Activated naive CD4-positive, alpha-beta T cell treated with anti-CD3 and anti-CD28 coated beads, Interleukin-2, amount 10 ng/mL, durations not matched to agents 7 days and 5 days (primary cell): ENCODE results near the gene OR2AG1.

Source experiments
- CTCF ChIA-PET: fragments of 350-600 bp; sonication (Branson Sonifier 250); formaldehyde crosslinking; loops from one replicate; lab custom pipeline; 2021; ENCODE audit warnings: antibody characterized with exemption; lab: Charles Lee
- DNase-seq: peaks from one replicate; pipeline ENCODE4 v3.0.0-alpha.2; 2020
- H3K27ac Mint-ChIP-seq: one replicate; pipeline ENCODE4 v1.8.0; 2021; ENCODE audit warnings: mild to moderate bottlenecking, moderate library complexity, mixed read lengths
- H3K27me3 Mint-ChIP-seq: one replicate; pipeline ENCODE4 v1.8.0; 2021; ENCODE audit warnings: mild to moderate bottlenecking, mixed read lengths
- H3K36me3 Mint-ChIP-seq: one replicate; pipeline ENCODE4 v1.8.0; 2021; ENCODE audit warnings: mixed read lengths
- H3K4me1 Mint-ChIP-seq: one replicate; pipeline ENCODE4 v1.8.0; 2021; ENCODE audit warnings: mixed read lengths
- H3K4me3 Mint-ChIP-seq: one replicate; pipeline ENCODE4 v1.8.0; 2021; ENCODE audit warnings: mild to moderate bottlenecking, moderate library complexity, mixed read lengths
- H3K9me3 Mint-ChIP-seq: one replicate; pipeline ENCODE4 v1.8.0; 2021; ENCODE audit warnings: mixed read lengths

Gene OR2AG1

GRCh38 chr11:6817694-6818093 is 34.9 kb downstream of the OR2AG1 start:
- H3K36me3 Mint-ChIP-seq, result no peaks in the 10 kb centered on the region
- CTCF ChIA-PET, result interaction anchor here (0.9 kb wide), 1 partner anchor 62 kb away, joined by 3 read pairs; no protein-coding TSS in a partner anchor
- H3K27me3 Mint-ChIP-seq, result peaks cover 15% of the 10 kb centered on the region
- no peak overlapping the region for H3K27ac Mint-ChIP-seq
- no peak overlapping the region for H3K4me3 Mint-ChIP-seq
- no peaks in the 10 kb centered on the region for H3K4me1 Mint-ChIP-seq
- H3K9me3 Mint-ChIP-seq, result no peaks in the 10 kb centered on the region
- no peak for DNase-seq

DNA sequence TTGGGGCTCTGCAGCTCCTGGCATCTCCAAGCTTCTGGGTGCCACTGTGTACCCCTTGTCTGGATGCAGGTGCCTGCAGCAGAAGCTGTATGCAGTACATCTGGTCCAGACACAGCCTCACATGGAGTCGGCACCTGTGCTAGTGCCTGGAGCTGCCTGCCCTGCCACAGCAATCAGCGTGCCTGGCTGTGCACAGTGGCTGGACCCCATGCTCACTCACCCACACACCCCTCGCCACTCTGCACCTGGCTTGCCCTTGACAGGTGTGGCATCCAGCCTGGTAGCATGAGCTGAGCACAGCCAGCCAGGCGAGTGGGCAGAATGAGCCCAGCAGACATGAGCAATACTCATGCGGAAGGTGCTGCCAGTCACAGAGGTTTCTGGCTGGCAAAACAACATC is 36.1 kb downstream of the OR2AG1 start:
- no peaks in the 10 kb centered on the region for H3K36me3 Mint-ChIP-seq
- H3K4me3 Mint-ChIP-seq, result no peak overlapping the region
- H3K4me1 Mint-ChIP-seq, result no peaks in the 10 kb centered on the region
- DNase-seq, result no peak
- H3K27ac Mint-ChIP-seq, result no peak overlapping the region
- H3K27me3 Mint-ChIP-seq, result peaks cover 7% of the 10 kb centered on the region
- no peaks in the 10 kb centered on the region for H3K9me3 Mint-ChIP-seq
- CTCF ChIA-PET, result interaction anchor here (0.6 kb wide), 1 partner anchor 10 kb away, joined by 3 read pairs; no protein-coding TSS in a partner anchor

DNA sequence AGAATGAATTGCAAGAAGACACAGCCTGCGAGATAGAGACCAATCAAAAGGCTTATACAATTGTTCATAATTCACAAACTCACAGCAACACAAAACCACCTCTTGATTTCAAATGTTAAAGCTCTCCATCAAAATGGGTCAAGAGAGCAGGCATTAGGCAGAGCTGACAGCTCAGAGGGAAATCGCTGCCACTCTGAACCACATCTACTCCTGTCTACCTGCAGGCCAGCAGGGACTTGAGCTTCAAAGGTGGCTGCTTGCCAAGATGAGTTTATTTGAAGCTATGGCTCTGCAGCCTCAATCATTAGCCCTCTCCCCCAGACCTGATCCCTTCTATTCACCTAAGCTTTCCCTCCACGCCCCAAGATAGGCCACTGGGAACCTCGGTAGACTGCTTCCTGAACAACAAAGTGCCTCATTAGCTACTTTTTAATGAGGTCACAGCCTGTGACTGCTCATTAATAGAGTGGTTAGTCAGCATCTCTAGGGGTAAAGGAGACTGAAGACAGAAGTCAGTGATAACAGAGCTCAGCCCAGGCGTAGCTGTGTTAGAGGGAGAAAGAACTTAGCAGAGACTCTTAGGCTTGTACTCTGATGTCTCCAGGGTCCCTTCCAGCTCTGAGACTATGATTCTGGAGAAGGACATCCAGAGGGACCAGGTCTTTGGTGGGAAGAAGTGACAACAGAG is 41.5 kb downstream of the OR2AG1 start:
- CTCF ChIA-PET, result interaction anchor here (3.1 kb wide), 1 partner anchor 12 kb away, joined by 19 read pairs; no protein-coding TSS in a partner anchor
- DNase-seq, result no peak

DNA sequence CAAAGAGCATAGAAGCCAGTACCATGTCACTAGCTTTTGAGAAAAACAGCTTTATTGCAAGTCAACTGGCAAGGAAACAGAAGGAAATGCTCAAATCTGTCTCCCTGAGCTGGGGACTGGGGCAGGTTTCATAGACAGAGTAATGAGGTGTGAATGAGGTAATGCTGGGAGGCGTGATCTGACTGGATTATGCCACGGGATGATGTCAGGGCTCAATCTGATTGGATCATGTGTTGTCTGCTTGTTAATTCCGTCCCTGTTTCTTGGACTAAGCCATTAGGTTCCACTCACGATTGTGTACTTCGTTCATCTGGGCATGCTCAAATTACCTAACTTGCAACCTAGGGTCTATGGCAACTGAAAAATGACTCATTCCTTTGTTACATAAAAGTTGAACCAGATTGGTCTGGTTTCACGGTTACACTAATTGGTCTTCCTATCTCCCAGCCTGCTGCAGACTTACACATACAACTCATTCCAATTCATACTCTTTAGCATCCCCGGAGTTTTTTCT is 42.5 kb downstream of the OR2AG1 start:
- CTCF ChIA-PET, result interaction anchor here (3.1 kb wide), 1 partner anchor 13 kb away, joined by 19 read pairs; no protein-coding TSS in a partner anchor
- no peak for DNase-seq
- Mint-ChIP-seq H3K4me1 (no peaks in the 10 kb centered on the region), H3K9me3 (no peaks in the 10 kb centered on the region), H3K27ac (no peak overlapping the region), H3K36me3 (no peaks in the 10 kb centered on the region), H3K4me3 (no peak overlapping the region), H3K27me3 (no peaks in the 10 kb centered on the region)

More for the DNA sequence above, 41.5 kb downstream of the OR2AG1 start:
- Mint-ChIP-seq H3K36me3 (no peaks in the 10 kb centered on the region), H3K4me1 (no peaks in the 10 kb centered on the region), H3K27me3 (no peaks in the 10 kb centered on the region), H3K9me3 (no peaks in the 10 kb centered on the region), H3K27ac (no peak overlapping the region), H3K4me3 (no peak overlapping the region)

DNA sequence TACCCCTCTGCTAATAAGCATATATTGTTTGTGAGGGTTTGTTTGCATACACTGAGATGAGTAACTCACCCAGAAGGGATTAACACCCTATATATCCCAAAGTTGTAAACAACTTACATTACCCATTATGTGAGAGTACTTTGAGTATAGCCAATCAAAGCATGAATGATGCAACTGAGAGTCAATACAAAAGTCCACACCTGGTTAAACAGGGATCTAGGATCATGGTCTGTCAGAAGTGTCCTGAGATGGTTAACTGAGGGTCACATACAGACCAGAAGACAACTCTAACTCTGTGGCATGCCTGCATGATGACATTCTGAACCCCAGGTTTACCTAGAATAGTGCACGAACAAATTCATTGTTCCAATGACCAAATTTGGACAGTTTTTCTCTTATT is 45.3 kb downstream of the OR2AG1 start:
- H3K27me3 Mint-ChIP-seq, result no peaks in the 10 kb centered on the region
- no peak overlapping the region for H3K4me3 Mint-ChIP-seq
- H3K9me3 Mint-ChIP-seq, result no peaks in the 10 kb centered on the region
- DNase-seq, result no peak
- H3K27ac Mint-ChIP-seq, result no peak overlapping the region
- CTCF ChIA-PET, result no interaction called here
- no peaks in the 10 kb centered on the region for H3K4me1 Mint-ChIP-seq
- H3K36me3 Mint-ChIP-seq, result no peaks in the 10 kb centered on the region

DNA sequence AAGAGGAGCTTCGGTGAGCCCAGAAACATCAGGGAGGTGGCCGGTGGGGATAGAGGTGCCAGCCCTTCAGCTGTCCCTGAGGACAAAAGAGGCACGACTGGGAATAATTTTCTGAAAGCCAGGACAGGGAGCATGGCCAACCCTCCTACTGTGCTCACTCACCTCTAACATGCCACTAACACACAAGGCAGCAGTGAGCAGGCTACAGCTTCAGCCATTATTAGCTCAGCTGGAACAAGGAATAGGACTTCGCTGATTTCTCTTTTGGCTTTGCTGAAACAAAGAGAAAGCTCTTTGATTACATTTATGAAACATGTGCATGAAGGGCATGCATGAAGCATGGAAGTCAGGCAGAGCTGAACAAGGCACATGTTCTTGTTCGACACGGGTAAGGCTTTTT is 50.5 kb downstream of the OR2AG1 start:
- CTCF ChIA-PET, result interaction anchor here (1.2 to 1.4 kb wide), 2 partner anchors 10 to 21 kb away, joined by 3 to 5 read pairs; no protein-coding TSS in a partner anchor
- H3K27ac Mint-ChIP-seq, result no peak overlapping the region

GRCh38 chr11:6834021-6834420 is 51.2 kb downstream of the OR2AG1 start:
- H3K27ac Mint-ChIP-seq, result no peak overlapping the region
- CTCF ChIA-PET, result interaction anchor here (1.4 kb wide), 1 partner anchor 9 kb away, joined by 3 read pairs; no protein-coding TSS in a partner anchor
- H3K36me3 Mint-ChIP-seq, result no peaks in the 10 kb centered on the region
- H3K4me3 Mint-ChIP-seq, result no peak overlapping the region
- no peak for DNase-seq
- no peaks in the 10 kb centered on the region for H3K4me1 Mint-ChIP-seq
- no peaks in the 10 kb centered on the region for H3K27me3 Mint-ChIP-seq
- no peaks in the 10 kb centered on the region for H3K9me3 Mint-ChIP-seq

More for the DNA sequence above, 50.5 kb downstream of the OR2AG1 start:
- Mint-ChIP-seq H3K27me3 (no peaks in the 10 kb centered on the region), H3K36me3 (no peaks in the 10 kb centered on the region), H3K4me3 (no peak overlapping the region), H3K9me3 (no peaks in the 10 kb centered on the region), H3K4me1 (no peaks in the 10 kb centered on the region)
- no peak for DNase-seq
